ENCODE results near the gene NLGN1.

NLGN1 gene

GRCh38 chr3:173659972-173660371 is 262.4 kb downstream of the NLGN1 start:
- TF ChIP-seq REST (IDR thresholded peaks at IDR 0.05; ENCODE audit: insufficient read depth in 1 of 2, low read depth in 2 of 2, low read length in 2 of 2) (no peak), POLR2AphosphoS5 (IDR thresholded peaks at IDR 0.05; ENCODE audit: low read depth, low read length) (no peak), TAF1 (IDR thresholded peaks at IDR 0.05; ENCODE audit: borderline replicate concordance, insufficient read depth, low read length) (no peak), FOXP2 (optimal IDR thresholded peaks at IDR 0.05; ENCODE audit: borderline replicate concordance, extremely low read depth, extremely low read length, insufficient read depth) (no peak), SIN3A (IDR thresholded peaks at IDR 0.05; ENCODE audit: borderline replicate concordance, insufficient read depth, low read length) (no peak)

GRCh38 chr3:173660645-173661299 is 263.2 kb downstream of the NLGN1 start:
- TF ChIP-seq TAF1 (IDR thresholded peaks at IDR 0.05; ENCODE audit: borderline replicate concordance, insufficient read depth, low read length) (no peak), SIN3A (IDR thresholded peaks at IDR 0.05; ENCODE audit: borderline replicate concordance, insufficient read depth, low read length) (no peak), REST (IDR thresholded peaks at IDR 0.05; ENCODE audit: insufficient read depth in 1 of 2, low read depth in 2 of 2, low read length in 2 of 2) (no peak), FOXP2 (optimal IDR thresholded peaks at IDR 0.05; ENCODE audit: borderline replicate concordance, extremely low read depth, extremely low read length, insufficient read depth) (no peak), POLR2AphosphoS5 (IDR thresholded peaks at IDR 0.05; ENCODE audit: low read depth, low read length) (no peak)

- TF ChIP-seq POLR2AphosphoS5 (IDR thresholded peaks at IDR 0.05; ENCODE audit: low read depth, low read length) (no peak), SIN3A (IDR thresholded peaks at IDR 0.05; ENCODE audit: borderline replicate concordance, insufficient read depth, low read length) (no peak), REST (IDR thresholded peaks at IDR 0.05; ENCODE audit: insufficient read depth in 1 of 2, low read depth in 2 of 2, low read length in 2 of 2) (no peak), FOXP2 (optimal IDR thresholded peaks at IDR 0.05; ENCODE audit: borderline replicate concordance, extremely low read depth, extremely low read length, insufficient read depth) (no peak), TAF1 (IDR thresholded peaks at IDR 0.05; ENCODE audit: borderline replicate concordance, insufficient read depth, low read length) (no peak)
These were observed 266.2 kb downstream of the NLGN1 start for GRCh38 chr3:173663696-173664111.

GRCh38 chr3:173676094-173676493 is 278.6 kb downstream of the NLGN1 start:
- TF ChIP-seq REST (IDR thresholded peaks at IDR 0.05; ENCODE audit: insufficient read depth in 1 of 2, low read depth in 2 of 2, low read length in 2 of 2) (no peak), POLR2AphosphoS5 (IDR thresholded peaks at IDR 0.05; ENCODE audit: low read depth, low read length) (no peak), SIN3A (IDR thresholded peaks at IDR 0.05; ENCODE audit: borderline replicate concordance, insufficient read depth, low read length) (no peak), TAF1 (IDR thresholded peaks at IDR 0.05; ENCODE audit: borderline replicate concordance, insufficient read depth, low read length) (no peak), FOXP2 (optimal IDR thresholded peaks at IDR 0.05; ENCODE audit: borderline replicate concordance, extremely low read depth, extremely low read length, insufficient read depth) (no peak)
